Endothelial cell of umbilical vein (primary cell): ENCODE data around the gene NFATC4. TPM values are rescaled to one million over a fixed set of nuclear protein-coding genes. Genes with fewer than 3 reads are reported as not detected.

Experiments
- BruUV-seq: library from RNA; stranded (reverse); fragments of 400-500 nt; replicated peaks from 2 replicates; lab custom pipeline; 2021; lab: Mats Ljungman, UMichigan
- CTCF ChIA-PET: fragments of 300-600, 350-600 bp; sonication (Branson Sonifier 250); formaldehyde crosslinking; loops from one replicate; lab custom pipeline; 2021; ENCODE audit warnings: antibody characterized with exemption, inconsistent platforms; lab: Charles Lee
- POLR2A ChIA-PET: fragments of 300-600, 350-600 bp; sonication (Branson Sonifier 250); formaldehyde crosslinking; loops from one replicate; lab custom pipeline; 2021; ENCODE audit warnings: antibody characterized with exemption, inconsistent platforms; lab: Charles Lee
- DNase-seq: peaks from one replicate; pipeline ENCODE4 v3.0.0-alpha.2; 2011; ENCODE audit warnings: low read depth, low spot score
- FAIRE-seq: peaks from 2 replicates; lab custom pipeline; 2011; peaks lifted over from hg19 to GRCh38; lab: Jason Lieb, UNC
- H2AFZ ChIP-seq: 2 replicates; pipeline ENCODE4 v1.6.0; 2012; ENCODE audit warnings: low read depth, low read length, control low read depth, inconsistent platforms
- H3K27ac ChIP-seq: 2 replicates; pipeline ENCODE4 v1.5.1; 2011; ENCODE audit warnings: low read depth, mild to moderate bottlenecking, control low read depth, low read length, moderate library complexity; ENCODE audit not compliant: insufficient read depth
- H3K27me3 ChIP-seq, 2 experiments: 2 replicates each; pipeline versions ENCODE4 v1.6.0 to v1.6.1; 2011; ENCODE audit warnings: low read length in 2 of 2, mixed read lengths in 1 of 2; ENCODE audit not compliant: control insufficient read depth in 2 of 2, insufficient read depth in 2 of 2
- H3K36me3 ChIP-seq, 2 experiments: 2 replicates in 1 of 2; 3 replicates in 1 of 2; pipeline ENCODE4 v1.5.1; 2011; ENCODE audit warnings: low read length in 2 of 2, mild to moderate bottlenecking in 1 of 2, moderate library complexity in 1 of 2; ENCODE audit not compliant: control insufficient read depth in 2 of 2, insufficient read depth in 2 of 2; ENCODE audit errors: extremely low read depth in 1 of 2
- H3K4me1 ChIP-seq: 3 replicates; pipeline ENCODE4 v1.5.1; 2011; ENCODE audit warnings: mild to moderate bottlenecking, low read length; ENCODE audit not compliant: control insufficient read depth, insufficient read depth; ENCODE audit errors: extremely low read depth
- H3K4me2 ChIP-seq: 2 replicates; pipeline ENCODE4 v1.6.1; 2011; ENCODE audit warnings: low read length, control low read depth, mixed read lengths; ENCODE audit not compliant: insufficient read depth
- H3K4me3 ChIP-seq, 3 experiments: fragments of 200-600 bp in 1 of 3; sonication (generic), shearing (Covaris generic) in 1 of 3; replicated peaks in 1 of 3; 2 replicates each; pipeline ENCODE4 v1.5.1; 2011 to 2016; ENCODE audit warnings: control low read depth in 3 of 3, low read length in 3 of 3, mild to moderate bottlenecking in 2 of 3, inconsistent platforms in 1 of 3, low read depth in 1 of 3, moderate library complexity in 1 of 3; ENCODE audit not compliant: insufficient read depth in 1 of 3
- H3K79me2 ChIP-seq: 2 replicates; pipeline ENCODE4 v1.6.0; 2012; ENCODE audit warnings: low read length, inconsistent platforms; ENCODE audit not compliant: control insufficient read depth, insufficient read depth
- H3K9ac ChIP-seq: replicated peaks from 2 replicates; pipeline ENCODE3; 2011; ENCODE audit warnings: low read length, control low read depth; ENCODE audit not compliant: insufficient read depth; ENCODE audit errors: extremely low read depth
- H3K9me1 ChIP-seq: replicated peaks from 3 replicates; pipeline ENCODE4 v1.6.0; 2011; ENCODE audit warnings: mild to moderate bottlenecking, low read length; ENCODE audit not compliant: control insufficient read depth, insufficient read depth; ENCODE audit errors: extremely low read depth
- H3K9me3 ChIP-seq: replicated peaks from 2 replicates; pipeline ENCODE4 v1.5.1; 2012; ENCODE audit warnings: low read length, inconsistent platforms; ENCODE audit not compliant: control insufficient read depth, insufficient read depth
- H4K20me1 ChIP-seq: replicated peaks from 2 replicates; pipeline ENCODE3; 2011; ENCODE audit warnings: mild to moderate bottlenecking, low read length; ENCODE audit not compliant: control insufficient read depth, insufficient read depth; ENCODE audit errors: extremely low read depth
- CTCF ChIP-seq, 2 donors: IDR thresholded peaks; 1 replicate in 1 of 2; 2 replicates in 1 of 2; pipeline ENCODE4 v1.5.1; 2011; ENCODE audit warnings: low read length in 2 of 2, mild to moderate bottlenecking in 2 of 2, moderate library complexity in 2 of 2, control low read depth in 1 of 2, inconsistent platforms in 1 of 2, low read depth in 1 of 2; ENCODE audit not compliant: insufficient read depth in 1 of 2; ENCODE audit errors: extremely low read depth in 1 of 2
- EZH2 ChIP-seq: IDR thresholded peaks from 2 replicates; pipeline ENCODE4 v1.6.1; 2012; ENCODE audit warnings: borderline replicate concordance, low read depth, mild to moderate bottlenecking, moderate library complexity, low read length, inconsistent platforms; ENCODE audit not compliant: severe bottlenecking
- FOS ChIP-seq: IDR thresholded peaks from 2 replicates; pipeline ENCODE4 v1.6.1; 2011; ENCODE audit warnings: mild to moderate bottlenecking, low read length, moderate library complexity, borderline replicate concordance; ENCODE audit not compliant: insufficient read depth
- GATA2 ChIP-seq: IDR thresholded peaks from 2 replicates; pipeline ENCODE4 v1.7.0; 2011; ENCODE audit warnings: low read depth, mild to moderate bottlenecking, moderate library complexity, mixed read lengths, low read length; ENCODE audit not compliant: insufficient read length, insufficient read depth
- JUN ChIP-seq: IDR thresholded peaks from 2 replicates; pipeline ENCODE4 v1.6.1; 2011; ENCODE audit warnings: borderline replicate concordance, low read depth; ENCODE audit not compliant: insufficient read length, insufficient read depth
- MAX ChIP-seq: IDR thresholded peaks from 2 replicates; pipeline ENCODE4 v1.6.1; 2011; ENCODE audit not compliant: insufficient read depth, insufficient read length
- MYC ChIP-seq: IDR thresholded peaks from one replicate; pipeline ENCODE4 v1.6.1; 2011; ENCODE audit warnings: mild to moderate bottlenecking, low read depth, low read length
- POLR2A ChIP-seq: IDR thresholded peaks from 2 replicates; pipeline ENCODE4 v1.6.1; 2012; ENCODE audit warnings: low read depth, mild to moderate bottlenecking, control low read depth, low read length
- POLR2AphosphoS5 ChIP-seq: IDR thresholded peaks from 2 replicates; pipeline ENCODE4 v1.6.1; 2012; ENCODE audit warnings: low read depth, mild to moderate bottlenecking, control low read depth, low read length, moderate library complexity; ENCODE audit not compliant: insufficient read depth
- dilution Hi-C: fragments of 300-500 bp; cut with MboI; formaldehyde crosslinking; loops from one replicate; pipeline ENCODE4 v1.15.0; 2019; ENCODE audit warnings: low sequenced_read_pairs; ENCODE audit not compliant: extremely low pct_ligation_motif_present
- intact Hi-C: fragments of 100-400 bp; cut with micrococcal nuclease; formaldehyde crosslinking; loops from one replicate; pipeline ENCODE4 v1.10.0; 2022
- polyA plus RNA-seq, 4 experiments: library from polyadenylated mRNA; depleted of rRNA in 3 of 4; stranded (reverse) in 3 of 4; unstranded in 1 of 4; fragments of >200 nt; gene quantifications; 2 replicates each; pipeline versions ENCODE4 v1.2.1 to v1.2.3, GENCODE V29; 2011 to 2012; ENCODE audit warnings: missing spikeins in 1 of 4
- total RNA-seq: library from RNA; stranded (reverse); gene quantifications from 2 replicates; pipeline ENCODE4 v1.2.3, GENCODE V29; 2021

Gene NFATC4
- total and polyA plus RNA-seq, 2 donors (not counting 3 experiments of a cell fraction or from before 2014, with no cell fraction given) = 79.5 to 88.1 TPM

- Histone ChIP-seq H3K27ac (no peak overlapping the region), H3K9me1 (no peaks in the 10 kb centered on the region), H2AFZ (no peak overlapping the region), H3K4me1 (peaks cover 22% of the 10 kb centered on the region), H3K36me3 (no peaks in the 10 kb centered on the region), H3K9me3 (no peaks in the 10 kb centered on the region), H4K20me1 (no peaks in the 10 kb centered on the region), H3K27me3 (peaks cover 0 to 3% of the 10 kb centered on the region in 2 experiments), H3K4me3 (no peak overlapping the region), H3K4me2 (no peak overlapping the region), H3K79me2 (peaks cover 3% of the 10 kb centered on the region), H3K9ac (no peak overlapping the region)
- FAIRE-seq (no peak), DNase-seq (no peak)
- ChIA-PET CTCF (interaction anchor here (7.0 to 8.1 kb wide), 2 partner anchors 31 to 68 kb away, joined by 52 to 62 read pairs; no protein-coding TSS in a partner anchor), POLR2A (no interaction called here)
- intact Hi-C loops = no loop called here
- dilution Hi-C loops = no loop called here
- no TSS peak for BruUV-seq
- TF ChIP-seq FOS (no peak), MYC (no peak), EZH2 (no peak), POLR2AphosphoS5 (no peak), MAX (no peak), JUN (no peak), GATA2 (no peak), POLR2A (no peak), CTCF (IDR thresholded peaks at IDR 0.05; ENCODE audit: extremely low read depth in 1 of 2, insufficient read depth in 1 of 2, low read depth in 1 of 2, low read length in 2 of 2) (no peak)
These were observed 4.6 kb upstream of the NFATC4 start for GRCh38 chr14:24363401-24363800.
